Body of pancreas (tissue), 4 donors: ENCODE measurements around the gene ZNF473. TPM values are rescaled to one million over a fixed set of nuclear protein-coding genes. Genes with fewer than 3 reads are reported as not detected.

Experiments
- ATAC-seq: fragments of 150-250 bp; one replicate; pipeline ENCODE4 v1.9.1; 2016
- DNase-seq, 4 donors: peaks; one replicate each; pipeline ENCODE4 v3.0.0-alpha.2; 2019
- H3K27ac ChIP-seq, 4 donors: fragments of 200-600 bp; sonication (generic); 1 replicate in 3 of 4; 2 replicates in 1 of 4; pipeline versions ENCODE4 v1.5.1 to v1.6.1; 2016 to 2019; ENCODE audit warnings: mild to moderate bottlenecking in 1 of 4, mixed read lengths in 1 of 4, moderate library complexity in 1 of 4
- H3K27me3 ChIP-seq, 2 donors: fragments of 200-600 bp; sonication (generic); one replicate each; pipeline ENCODE4 v1.6.0; 2016; ENCODE audit warnings: mild to moderate bottlenecking in 1 of 2
- H3K36me3 ChIP-seq, 2 donors: fragments of 200-600 bp; sonication (generic); replicated peaks in 1 of 2; 2 replicates each; pipeline ENCODE4 v1.5.1; 2016; ENCODE audit warnings: low read depth in 2 of 2; ENCODE audit not compliant: insufficient read depth in 1 of 2
- H3K4me1 ChIP-seq: fragments of 200-600 bp; sonication (generic); one replicate; pipeline ENCODE4 v1.6.0; 2016
- H3K4me3 ChIP-seq, 2 donors: fragments of 200-600 bp; sonication (generic); 1 replicate in 1 of 2; 2 replicates in 1 of 2; pipeline ENCODE4 v1.5.1; 2016 to 2019
- H3K9me3 ChIP-seq, 3 donors: fragments of 200-600 bp; sonication (generic); 1 replicate in 2 of 3; 2 replicates in 1 of 3; pipeline ENCODE4 v1.5.1; 2016
- POLR2A ChIP-seq, 3 donors: fragments of 450-650 bp; IDR thresholded peaks; one replicate each; pipeline ENCODE4 v1.6.1; 2016; ENCODE audit warnings: antibody characterized with exemption in 3 of 3, mild to moderate bottlenecking in 2 of 3
- WGBS, 2 donors: methylation state at CpG; one replicate each; pipeline ENCODE4 v1.1.5; 2017; 5-methylcytosine and 5-hydroxymethylcytosine counted together
- intact Hi-C: fragments of 100-400 bp; cut with DNase I; formaldehyde crosslinking; loops from one replicate; pipeline ENCODE4 v1.15.1; 2023
- total RNA-seq, 2 donors: library from RNA; depleted of rRNA; stranded (reverse); fragments of >200 nt; gene quantifications; one replicate each; pipeline ENCODE4 v1.1.0, GENCODE V29; 2016
- TF ChIP-seq, protein P1 (sequence below), 7 experiments: fragments of 450-650 bp in 4 of 7; fragments of 200-600 bp in 3 of 7; sonication (generic) in 3 of 7; IDR thresholded peaks; one replicate each; pipeline ENCODE4 v1.5.1; 2016 to 2019; ENCODE audit warnings: antibody characterized with exemption in 7 of 7

The ZNF473 gene
- total RNA-seq, 2 donors from 2014 or later, result 4.9 to 5.4 TPM

GRCh38 chr19:50058425-50058824 is 32.6 kb downstream of the ZNF473 start:
- H3K27me3 ChIP-seq, result no peaks in the 10 kb centered on the region
- H3K4me1 ChIP-seq, result no peaks in the 10 kb centered on the region
- H3K36me3 ChIP-seq, result no peaks in the 10 kb centered on the region
- DNase-seq (no peak), ATAC-seq (no peak)
- no peak overlapping the region for H3K27ac ChIP-seq
- intact Hi-C loops, result no loop called here
- H3K9me3 ChIP-seq, result peaks cover 0 to 22% (median 0%) of the 10 kb centered on the region in 3 donors
- no peak overlapping the region for H3K4me3 ChIP-seq
- no peak for TF ChIP-seq POLR2A (IDR thresholded peaks at IDR 0.05)
- TF ChIP-seq, protein P1, sequence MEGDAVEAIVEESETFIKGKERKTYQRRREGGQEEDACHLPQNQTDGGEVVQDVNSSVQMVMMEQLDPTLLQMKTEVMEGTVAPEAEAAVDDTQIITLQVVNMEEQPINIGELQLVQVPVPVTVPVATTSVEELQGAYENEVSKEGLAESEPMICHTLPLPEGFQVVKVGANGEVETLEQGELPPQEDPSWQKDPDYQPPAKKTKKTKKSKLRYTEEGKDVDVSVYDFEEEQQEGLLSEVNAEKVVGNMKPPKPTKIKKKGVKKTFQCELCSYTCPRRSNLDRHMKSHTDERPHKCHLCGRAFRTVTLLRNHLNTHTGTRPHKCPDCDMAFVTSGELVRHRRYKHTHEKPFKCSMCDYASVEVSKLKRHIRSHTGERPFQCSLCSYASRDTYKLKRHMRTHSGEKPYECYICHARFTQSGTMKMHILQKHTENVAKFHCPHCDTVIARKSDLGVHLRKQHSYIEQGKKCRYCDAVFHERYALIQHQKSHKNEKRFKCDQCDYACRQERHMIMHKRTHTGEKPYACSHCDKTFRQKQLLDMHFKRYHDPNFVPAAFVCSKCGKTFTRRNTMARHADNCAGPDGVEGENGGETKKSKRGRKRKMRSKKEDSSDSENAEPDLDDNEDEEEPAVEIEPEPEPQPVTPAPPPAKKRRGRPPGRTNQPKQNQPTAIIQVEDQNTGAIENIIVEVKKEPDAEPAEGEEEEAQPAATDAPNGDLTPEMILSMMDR (IDR thresholded peaks at IDR 0.05), result no peak
- 78 to 92% methylated on average over 2 of the region's 2 CpGs for WGBS, 2 donors

DNA sequence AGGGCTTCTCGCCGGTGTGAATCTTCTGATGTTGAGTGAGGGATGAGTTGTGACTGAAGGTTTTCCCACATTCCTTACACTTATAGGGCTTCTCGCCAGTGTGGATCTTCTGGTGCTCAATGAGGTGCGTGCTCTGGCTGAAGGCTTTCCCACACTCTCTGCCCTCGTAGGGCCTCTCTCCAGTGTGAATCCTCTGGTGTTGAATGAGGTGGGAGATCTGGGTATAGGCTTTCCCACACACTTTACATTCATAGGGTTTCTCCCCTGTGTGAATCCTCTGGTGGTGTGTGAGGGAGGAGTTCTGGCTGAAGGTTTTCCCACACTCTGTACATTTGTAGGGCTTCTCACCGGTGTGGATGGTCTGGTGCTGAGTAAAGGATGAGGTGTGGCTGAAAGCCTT is 33.2 kb downstream of the ZNF473 start:
- peaks cover 0 to 22% (median 0%) of the 10 kb centered on the region in 3 donors for H3K9me3 ChIP-seq
- no peak overlapping the region for H3K27ac ChIP-seq
- 77 to 89% methylated on average over 6 of the region's 6 CpGs for WGBS, 2 donors
- H3K36me3 ChIP-seq, result no peaks in the 10 kb centered on the region
- no peak for DNase-seq
- intact Hi-C loops, result no loop called here
- TF ChIP-seq, protein P1 (IDR thresholded peaks at IDR 0.05), result no peak
- no peak for TF ChIP-seq POLR2A (IDR thresholded peaks at IDR 0.05)
- H3K27me3 ChIP-seq, result no peaks in the 10 kb centered on the region
- ATAC-seq, result no peak
- H3K4me3 ChIP-seq, result no peak overlapping the region
- H3K4me1 ChIP-seq, result no peaks in the 10 kb centered on the region

DNA sequence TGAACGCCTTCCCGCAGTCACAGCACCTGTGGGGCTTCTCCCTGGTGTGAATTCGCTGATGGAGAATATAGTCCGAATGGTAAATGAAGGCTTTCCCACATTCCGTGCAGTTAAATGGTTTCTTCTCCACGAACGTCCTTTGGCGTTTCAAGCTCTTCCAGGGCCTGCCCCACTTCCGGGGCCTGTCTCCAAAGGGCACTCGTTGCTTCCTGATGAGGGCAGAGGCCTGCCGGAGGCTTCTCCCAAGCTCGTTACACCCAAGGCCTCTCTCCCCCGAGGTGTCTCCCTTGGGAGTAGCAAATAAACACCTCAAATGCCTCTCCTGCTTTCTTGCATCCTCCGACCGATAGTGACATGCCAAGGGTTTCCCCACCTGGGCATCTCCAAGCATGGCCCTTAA is 34.3 kb downstream of the ZNF473 start:
- Histone ChIP-seq H3K27me3 (no peaks in the 10 kb centered on the region), H3K9me3 (peaks cover 0 to 22% (median 0%) of the 10 kb centered on the region in 3 donors), H3K36me3 (no peaks in the 10 kb centered on the region), H3K4me3 (no peak overlapping the region), H3K4me1 (no peaks in the 10 kb centered on the region), H3K27ac (no peak overlapping the region)
- no peak for ATAC-seq
- WGBS, 2 donors, result 50 to 77% methylated on average over 2 to 15 of the region's 15 CpGs
- intact Hi-C loops, result no loop called here
- DNase-seq, result no peak
- TF ChIP-seq POLR2A (IDR thresholded peaks at IDR 0.05), result no peak
- TF ChIP-seq, protein P1 (IDR thresholded peaks at IDR 0.05), result no peak

GRCh38 chr19:50061650-50062049 is 35.8 kb downstream of the ZNF473 start:
- intact Hi-C loops, result no loop called here
- Histone ChIP-seq H3K27ac (no peak overlapping the region), H3K9me3 (peaks cover 0 to 22% (median 0%) of the 10 kb centered on the region in 3 donors), H3K4me3 (no peak overlapping the region), H3K4me1 (no peaks in the 10 kb centered on the region), H3K36me3 (no peaks in the 10 kb centered on the region), H3K27me3 (no peaks in the 10 kb centered on the region)
- DNase-seq (peak in 2 of 4 donors; percentile 18 to 30), ATAC-seq (no peak)
- WGBS, 2 donors, result 29 to 41% methylated on average over 5 of the region's 5 CpGs
- no peak for TF ChIP-seq POLR2A (IDR thresholded peaks at IDR 0.05)
- TF ChIP-seq, protein P1 (IDR thresholded peaks at IDR 0.05), result no peak

DNA sequence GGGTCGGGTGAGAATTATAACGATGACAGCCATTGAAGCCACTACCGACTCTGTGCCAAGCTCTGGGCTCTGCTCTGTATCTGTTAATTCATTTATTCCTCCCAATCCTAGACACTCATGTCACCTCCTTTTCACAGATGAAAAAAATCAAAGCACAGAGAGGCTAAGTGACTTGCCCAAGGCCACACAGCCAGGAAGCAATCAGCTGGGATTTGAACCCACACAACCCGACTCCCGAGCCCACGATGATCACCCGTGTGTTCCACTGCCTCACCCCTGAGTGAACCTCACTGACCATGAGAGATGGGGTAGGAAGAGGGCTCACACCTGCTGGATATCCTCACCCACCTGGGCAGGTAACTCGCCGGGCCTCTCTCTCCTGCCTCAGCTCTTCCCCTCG is 40.1 kb downstream of the ZNF473 start:
- Histone ChIP-seq H3K27ac (no peak overlapping the region), H3K27me3 (no peaks in the 10 kb centered on the region), H3K4me3 (no peak overlapping the region), H3K36me3 (no peaks in the 10 kb centered on the region), H3K9me3 (no peaks in the 10 kb centered on the region), H3K4me1 (no peaks in the 10 kb centered on the region)
- 83% methylated on average over 8 to 10 of the region's 10 CpGs for WGBS, 2 donors
- no peak for ATAC-seq
- no peak for DNase-seq
- intact Hi-C loops, result no loop called here
- no peak for TF ChIP-seq POLR2A (IDR thresholded peaks at IDR 0.05)
- TF ChIP-seq, protein P1 (IDR thresholded peaks at IDR 0.05), result no peak
